GM18873 (cell line): ENCODE data around the gene NT5M.

Experiments
- ATAC-seq: cut with Tn5 transposase; IDR thresholded peaks from one replicate; pipeline ENCODE4 v1.9.1; 2021; ENCODE audit warnings: mild to moderate bottlenecking, moderate library complexity, moderate number of reproducible peaks; ENCODE audit not compliant: unreplicated experiment, low FRiP score

Gene NT5M

GRCh38 chr17:17341452-17341851 is 38.3 kb downstream of the NT5M start:
- no peak for ATAC-seq

GRCh38 chr17:17342242-17342945 is 39.2 kb downstream of the NT5M start:
- no peak for ATAC-seq

GRCh38 chr17:17343160-17343735 is 40.1 kb downstream of the NT5M start:
- ATAC-seq = no peak

- ATAC-seq = no peak
Observed at GRCh38 chr17:17343896-17344506, 40.8 kb downstream of the NT5M start.

GRCh38 chr17:17344507-17345293 is 41.5 kb downstream of the NT5M start:
- ATAC-seq = no peak

- ATAC-seq = no peak
Observed at GRCh38 chr17:17345294-17345597, 42.1 kb downstream of the NT5M start.

GRCh38 chr17:17345686-17346427 is 42.7 kb downstream of the NT5M start:
- no peak for ATAC-seq

- ATAC-seq = no peak
Observed at GRCh38 chr17:17346428-17347233, 43.5 kb downstream of the NT5M start.

- no peak for ATAC-seq
Observed at GRCh38 chr17:17347234-17347955, 44.2 kb downstream of the NT5M start.

GRCh38 chr17:17347956-17348871 is 45.0 kb downstream of the NT5M start:
- no peak for ATAC-seq

GRCh38 chr17:17348872-17349723 is 45.9 kb downstream of the NT5M start:
- ATAC-seq = no peak

GRCh38 chr17:17349724-17350106 is 46.5 kb downstream of the NT5M start:
- ATAC-seq = no peak

- no peak for ATAC-seq
Observed at GRCh38 chr17:17350491-17351355, 47.5 kb downstream of the NT5M start.

GRCh38 chr17:17351356-17351891 is 48.3 kb downstream of the NT5M start:
- no peak for ATAC-seq

GRCh38 chr17:17351901-17352781 is 49.0 kb downstream of the NT5M start:
- ATAC-seq = no peak
